Activated CD4-positive, alpha-beta T cell treated with anti-CD3 and anti-CD28 coated beads, Interleukin-2, amount 50 U/mL, for 1 hour (primary cell): ENCODE measurements around the gene ELP4.

Experiments
- DNase-seq: peaks from one replicate; pipeline ENCODE4 v3.0.0-alpha.2; 2020

The ELP4 gene

DNA sequence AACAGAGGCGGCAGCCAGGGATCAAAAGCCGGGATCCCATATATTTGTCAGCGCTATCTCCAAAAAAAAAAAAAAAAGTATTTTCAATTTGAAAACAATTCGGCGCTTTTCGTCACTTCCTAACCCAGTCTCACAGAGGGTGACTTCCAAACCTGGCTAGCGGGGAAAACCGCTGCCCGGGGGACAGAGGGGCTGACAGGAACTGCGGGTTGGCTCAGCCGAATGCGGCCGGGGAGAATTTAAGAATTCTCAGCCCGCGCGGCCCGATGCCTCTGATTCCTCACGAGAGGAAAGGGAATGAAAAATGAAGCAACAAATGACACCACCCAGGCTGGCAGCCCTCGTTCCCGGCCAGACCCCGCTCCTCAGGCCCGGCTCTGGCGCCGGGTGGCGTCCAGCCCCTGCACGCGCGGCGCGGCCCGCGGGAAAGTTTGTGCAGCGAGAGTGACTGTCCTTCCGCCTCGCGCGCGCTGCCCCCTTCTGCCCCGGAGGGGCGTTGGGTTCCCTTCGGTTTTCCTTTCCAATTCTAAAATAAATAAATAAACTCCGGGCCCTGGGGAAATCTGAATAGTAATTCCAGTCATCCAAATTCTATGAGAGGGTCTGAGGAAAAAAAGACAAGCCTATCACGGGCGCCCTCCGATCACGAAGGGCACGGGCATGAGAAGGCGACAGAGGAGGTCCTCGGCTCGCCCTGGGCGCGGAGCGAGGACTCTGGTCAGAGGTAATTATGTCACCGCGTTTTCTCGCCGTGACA is 306.3 kb downstream of the ELP4 start:
- DNase-seq: no peak

DNA sequence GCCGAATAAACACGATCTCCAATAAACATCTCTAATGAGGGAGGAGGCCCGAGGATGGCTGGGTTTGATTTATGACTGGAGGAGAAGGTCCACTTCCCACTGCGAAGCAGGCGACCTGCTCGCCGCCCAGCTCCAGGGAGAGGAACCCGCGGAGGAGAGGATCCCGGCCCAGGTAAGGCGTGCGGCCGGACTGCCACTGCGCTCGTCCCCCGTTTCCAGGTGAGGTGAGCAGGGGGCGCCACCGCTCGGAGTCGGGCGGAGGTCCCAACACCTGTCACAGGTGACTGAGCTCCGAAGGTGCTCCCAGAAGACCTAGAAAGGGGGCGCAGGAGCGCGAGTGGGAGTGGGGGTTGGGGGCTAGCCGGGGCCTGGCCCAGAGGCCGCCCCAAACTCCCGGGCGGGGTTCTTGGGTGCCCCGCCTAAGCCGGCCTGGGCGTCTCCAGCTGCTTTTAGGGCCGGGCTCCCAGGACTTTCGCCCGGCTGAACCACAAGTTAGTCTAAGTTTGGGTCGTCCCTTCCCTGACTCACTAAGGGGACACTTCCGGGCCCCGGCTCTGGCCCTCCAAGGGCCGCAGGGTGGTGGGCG is 307.0 kb downstream of the ELP4 start:
- no peak for DNase-seq

DNA sequence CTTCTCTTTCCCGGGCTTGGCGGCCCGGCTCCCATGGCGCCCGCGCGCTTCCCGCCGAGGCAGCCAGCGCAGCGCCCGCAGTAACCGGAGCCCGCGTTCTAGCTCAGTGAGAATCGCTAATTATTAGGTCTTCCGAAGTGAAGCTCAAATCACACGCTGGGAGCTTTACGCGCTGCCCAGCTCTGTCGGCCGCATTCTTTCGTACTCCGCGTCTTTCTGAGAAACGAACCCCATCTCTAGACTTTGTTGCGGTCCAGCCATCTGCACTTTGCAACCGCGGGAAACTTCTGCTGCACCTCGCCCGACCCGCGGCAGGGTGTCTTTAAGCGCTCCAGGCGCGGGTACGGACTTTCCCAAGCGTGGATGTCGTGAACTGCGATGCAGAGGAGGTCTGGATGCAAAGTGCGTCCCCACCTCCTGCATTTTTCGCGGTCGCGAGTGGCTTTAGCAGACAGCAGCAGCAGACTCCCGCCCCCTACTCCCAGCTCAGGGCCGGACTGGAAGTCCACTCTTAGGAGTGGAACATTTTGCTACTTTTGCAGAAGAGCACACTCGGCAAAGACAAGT is 307.6 kb downstream of the ELP4 start:
- no peak for DNase-seq

DNA sequence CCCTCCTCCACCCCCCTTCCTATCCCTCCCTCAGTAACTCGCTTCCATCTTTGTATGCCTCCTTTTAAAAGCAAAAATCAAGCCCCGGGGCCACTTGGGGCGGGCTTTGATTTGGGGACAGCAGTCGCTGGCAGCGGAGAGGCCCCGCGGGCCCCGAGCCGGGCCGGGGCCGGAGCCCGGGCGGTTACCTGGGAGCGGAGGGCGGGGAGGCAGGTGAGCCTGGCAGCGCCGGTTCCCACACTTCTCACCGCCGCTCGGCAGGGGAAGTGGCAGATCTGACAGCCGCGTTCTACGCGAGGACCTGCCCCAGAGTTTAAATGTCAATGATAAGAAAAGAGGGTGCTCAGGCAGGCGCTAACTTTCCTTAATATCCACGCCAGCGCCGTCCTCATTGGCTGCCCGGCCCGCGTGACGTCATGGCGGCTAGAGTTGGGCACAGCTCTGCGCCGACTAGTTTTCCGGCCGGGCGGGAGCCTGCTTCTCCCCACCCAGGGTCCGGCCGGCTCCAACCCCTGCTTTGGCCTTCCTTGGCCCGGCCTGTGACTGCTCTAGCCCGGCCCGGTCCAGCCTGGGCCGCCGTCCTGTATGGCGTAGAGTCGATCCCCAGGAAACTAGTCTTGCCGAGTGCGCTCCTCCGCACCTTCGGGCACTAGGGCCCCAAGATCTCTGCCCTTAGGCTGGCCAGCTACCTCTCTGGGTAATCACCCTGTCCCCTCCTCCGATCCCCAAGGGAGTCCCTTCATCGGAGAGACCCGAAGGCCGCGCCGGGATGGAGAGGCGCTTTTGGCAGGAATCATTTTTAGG is 308.3 kb downstream of the ELP4 start:
- no peak for DNase-seq

DNA sequence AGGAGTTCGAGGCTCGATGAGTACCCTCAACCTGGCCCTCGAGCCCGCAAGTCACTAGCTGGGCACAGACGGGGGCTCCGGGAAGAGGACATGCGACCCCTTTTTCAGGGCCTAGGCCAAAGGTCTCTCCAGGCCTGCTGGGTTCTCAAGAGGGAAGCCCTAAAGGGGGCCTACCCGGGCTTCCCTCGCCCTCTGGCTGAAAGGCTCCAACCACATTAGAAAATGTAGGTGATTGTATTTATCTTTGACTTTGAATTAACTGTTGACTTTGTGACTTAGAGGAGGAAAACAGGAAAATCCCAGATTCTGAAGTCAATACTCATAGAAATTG is 308.8 kb downstream of the ELP4 start:
- no peak for DNase-seq

DNA sequence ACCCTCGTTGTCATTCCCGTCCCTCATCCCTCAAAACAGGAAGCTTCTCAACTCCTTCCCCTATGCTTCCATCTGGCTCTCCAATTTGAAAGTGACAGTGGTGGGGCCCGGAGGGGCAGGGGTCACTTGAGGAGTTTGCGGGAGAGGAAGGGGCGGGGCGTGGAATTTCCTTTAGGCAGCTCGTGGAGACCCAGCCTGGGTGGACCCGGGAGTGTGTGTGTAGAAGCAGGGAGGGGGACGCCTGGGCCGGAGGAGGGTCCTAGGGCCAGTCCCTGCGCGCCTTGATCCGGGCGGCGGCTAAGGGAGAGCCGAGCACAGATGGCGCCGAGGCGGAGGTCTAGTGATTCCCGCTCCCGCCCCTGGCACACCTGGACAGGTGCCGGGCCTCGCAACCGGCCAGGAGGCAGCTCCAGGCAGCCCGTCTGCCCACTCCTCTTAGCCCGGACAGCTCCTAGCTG is 309.3 kb downstream of the ELP4 start:
- DNase-seq: no peak

DNA sequence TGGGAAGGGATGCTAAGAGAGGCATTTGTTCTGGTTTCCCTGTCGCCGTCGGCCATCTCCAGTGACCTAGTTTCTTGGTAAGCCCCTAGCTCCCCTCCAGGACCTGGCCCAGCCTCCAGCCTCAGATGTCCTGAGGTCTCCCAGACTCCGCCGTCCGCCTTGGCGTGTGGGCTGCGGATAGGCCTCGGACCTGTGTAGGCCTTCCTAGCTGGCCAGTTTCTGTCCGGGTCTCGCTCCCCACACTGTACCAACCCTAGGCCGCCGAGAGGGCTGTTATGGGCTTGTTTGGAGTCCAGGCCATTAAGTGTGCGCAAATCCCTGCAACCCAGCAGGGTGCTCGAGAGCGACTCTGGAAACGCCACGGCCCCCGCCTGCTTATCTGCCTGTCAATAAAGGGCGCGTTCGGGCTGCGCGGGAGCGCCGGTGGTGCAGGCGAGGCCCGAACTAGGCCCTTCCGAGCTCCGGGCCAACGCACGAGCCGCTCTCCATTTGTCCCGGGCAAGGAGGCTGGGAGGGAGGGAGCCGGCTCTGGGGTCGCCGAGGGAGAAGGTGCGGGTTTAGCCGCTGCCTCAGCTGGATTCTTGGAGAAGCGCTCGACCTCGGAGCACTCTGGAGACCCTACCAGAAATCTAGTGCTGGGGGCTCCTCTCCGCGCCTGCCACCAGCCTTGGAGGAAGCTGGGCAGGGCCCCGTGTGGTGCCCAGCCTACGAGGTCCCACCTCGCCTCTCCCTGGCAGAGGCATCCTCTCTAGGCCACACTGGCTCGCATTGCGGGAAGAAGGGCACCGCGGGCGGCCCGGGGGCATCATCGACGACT is 310.3 kb downstream of the ELP4 start:
- DNase-seq: no peak

DNA sequence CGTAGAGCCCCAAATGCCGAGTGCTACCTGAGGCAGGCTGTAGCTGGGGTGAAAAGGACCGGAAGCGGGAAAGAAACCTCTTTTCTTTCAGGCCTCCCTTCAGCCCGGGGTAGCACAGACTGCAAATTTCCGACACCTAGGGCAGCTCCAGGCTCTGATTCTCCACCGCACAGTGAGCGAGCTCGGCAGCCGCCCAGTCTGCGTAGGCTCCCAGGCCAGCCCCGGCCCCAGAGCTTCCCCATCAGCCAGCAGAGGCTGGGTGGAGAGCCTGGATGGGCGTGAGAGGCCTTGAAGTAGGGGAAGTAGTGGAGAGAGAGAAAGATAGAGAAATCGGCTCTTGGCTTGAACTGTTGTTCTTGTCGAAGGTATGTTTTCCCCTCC is 310.9 kb downstream of the ELP4 start:
- DNase-seq: no peak

- no peak for DNase-seq
These were observed 311.7 kb downstream of the ELP4 start for GRCh38 chr11:31821235-31821764.

- no peak for DNase-seq
These were observed 312.2 kb downstream of the ELP4 start for GRCh38 chr11:31821766-31822165.

- no peak for DNase-seq
These were observed 312.8 kb downstream of the ELP4 start for GRCh38 chr11:31822175-31822926.

DNA sequence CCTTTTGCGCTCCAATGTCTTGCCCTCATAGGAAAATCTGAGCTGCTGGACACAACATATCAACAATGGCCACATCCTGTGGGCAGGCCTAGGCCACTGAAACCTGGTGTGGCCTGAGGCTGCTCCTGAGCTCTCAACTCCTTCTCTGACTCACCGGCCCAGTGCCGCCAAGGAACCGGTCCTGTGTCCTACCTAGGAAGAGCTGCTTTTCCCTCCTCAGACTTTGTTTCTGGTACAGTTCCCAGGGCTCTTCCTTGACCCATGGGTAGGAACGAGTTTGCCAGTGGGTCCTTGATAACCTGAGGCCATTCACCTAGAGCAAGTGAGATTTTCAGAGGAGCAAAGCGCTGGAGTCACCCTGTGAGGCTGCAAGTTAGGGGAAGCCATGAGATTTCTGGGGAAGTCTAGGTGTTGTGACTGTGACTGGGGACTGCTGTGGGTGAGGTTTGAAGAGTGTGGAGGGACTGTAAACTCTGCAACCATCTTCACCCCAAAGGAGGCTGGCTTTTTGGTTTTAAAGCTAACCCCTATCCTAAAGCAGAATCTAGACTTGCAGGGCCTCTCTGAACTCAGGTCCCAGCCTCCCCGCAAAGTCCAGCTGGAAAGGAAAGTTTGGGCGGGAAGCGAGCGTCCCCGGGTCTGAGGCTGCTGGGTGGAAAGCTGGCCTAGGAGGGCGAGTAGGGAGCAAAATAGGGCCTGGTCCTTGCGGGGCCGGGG is 313.5 kb downstream of the ELP4 start:
- no peak for DNase-seq

- DNase-seq: no peak
These were observed 314.2 kb downstream of the ELP4 start for GRCh38 chr11:31823644-31824331.

DNA sequence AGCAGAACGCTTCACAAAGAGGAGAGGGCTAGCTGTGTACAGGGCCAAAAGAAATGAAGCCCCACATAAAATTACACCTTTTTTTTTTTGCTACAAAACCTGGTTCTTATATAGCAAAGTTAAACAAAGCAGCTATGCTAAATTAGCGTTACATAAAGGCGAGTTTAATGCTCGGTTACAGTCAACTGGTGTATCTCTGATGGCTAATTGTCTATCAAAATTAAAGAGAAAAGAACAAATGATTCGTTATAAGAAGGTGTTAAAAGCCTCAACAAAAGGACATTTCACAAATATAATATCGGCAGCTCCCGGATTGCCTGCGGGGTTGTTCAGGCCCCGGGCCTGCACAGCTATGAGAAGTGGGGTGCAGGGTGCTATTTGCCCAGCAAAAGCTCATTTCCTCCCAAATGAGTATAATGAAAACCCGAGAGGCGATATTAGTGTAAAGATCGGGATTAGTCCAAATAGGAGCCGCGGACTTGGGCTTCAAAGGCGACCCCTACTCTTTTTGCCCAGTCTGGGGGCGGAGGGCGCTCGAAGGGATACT is 314.8 kb downstream of the ELP4 start:
- DNase-seq: no peak

- DNase-seq: no peak
These were observed 315.6 kb downstream of the ELP4 start for GRCh38 chr11:31824879-31825837.

GRCh38 chr11:31825838-31826484 is 316.4 kb downstream of the ELP4 start:
- no peak for DNase-seq

DNA sequence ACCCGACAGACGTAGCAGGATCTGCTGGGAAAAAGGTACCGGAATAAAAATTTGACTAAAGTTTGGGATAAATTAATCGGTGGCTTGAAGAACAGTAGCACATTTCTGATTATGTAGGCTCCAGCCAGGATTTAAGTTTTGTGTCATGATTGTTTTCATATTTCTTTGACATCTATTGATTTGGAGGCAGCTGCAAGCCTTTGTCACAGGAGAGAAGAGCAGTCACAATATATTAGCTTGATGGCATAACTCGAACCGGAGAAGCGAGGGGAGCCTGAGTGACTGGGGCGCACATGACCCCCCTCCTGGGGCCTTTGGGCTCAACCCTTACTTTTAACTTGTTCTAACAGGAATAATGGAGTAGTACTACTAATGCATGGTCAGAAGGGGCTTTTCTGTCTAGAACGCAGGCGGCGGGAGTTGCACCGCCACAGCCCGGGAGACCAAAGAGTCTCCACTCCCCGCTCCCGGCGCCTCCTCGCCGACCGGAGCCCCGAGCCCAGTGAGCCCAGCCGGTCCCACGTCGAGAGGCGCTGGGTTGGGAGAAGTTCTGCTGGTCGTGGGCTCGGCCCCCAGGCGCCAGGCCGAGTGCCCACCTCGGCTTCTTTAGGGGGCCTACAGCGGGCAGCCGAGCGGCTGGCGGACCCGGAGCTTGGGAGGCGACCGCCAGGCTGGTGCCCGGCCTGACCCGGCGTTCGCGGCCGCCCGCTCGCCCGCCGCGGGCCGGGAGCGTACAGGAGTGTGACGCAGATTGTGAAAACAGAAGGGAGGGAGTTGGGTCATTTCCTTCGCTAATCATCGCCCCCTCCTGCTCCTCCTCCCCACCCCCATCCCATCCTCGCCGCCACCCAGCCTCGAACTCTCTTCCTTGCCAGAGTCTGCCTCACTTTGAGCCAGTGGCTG is 317.2 kb downstream of the ELP4 start:
- no peak for DNase-seq
